Activated naive CD8-positive, alpha-beta T cell (primary cell): ENCODE results near the gene ZNF497.
"Not testable (repeated sequence)": the region's sequence is repeated elsewhere in the genome, so short reads cannot be mapped to it uniquely, and the experiment has no call there.

ENCODE experiments used
- H3K27ac Mint-ChIP-seq: one replicate; pipeline ENCODE4 v1.8.0; 2021; ENCODE audit warnings: mixed read lengths
- H3K27me3 Mint-ChIP-seq: one replicate; pipeline ENCODE4 v1.8.0; 2021; ENCODE audit warnings: mixed read lengths
- H3K36me3 Mint-ChIP-seq: one replicate; pipeline ENCODE4 v1.8.0; 2021; ENCODE audit warnings: mixed read lengths
- H3K4me1 Mint-ChIP-seq: one replicate; pipeline ENCODE4 v1.8.0; 2021; ENCODE audit warnings: low read depth, mixed read lengths
- H3K4me3 Mint-ChIP-seq: one replicate; pipeline ENCODE4 v1.8.0; 2021; ENCODE audit warnings: mild to moderate bottlenecking, mixed read lengths
- H3K9me3 Mint-ChIP-seq: one replicate; pipeline ENCODE4 v1.8.0; 2021; ENCODE audit warnings: low read depth, mixed read lengths

Gene ZNF497

GRCh38 chr19:58326501-58326913, 36.0 kb downstream of the ZNF497 start:
- H3K4me1 Mint-ChIP-seq = peaks cover 4% of the 10 kb centered on the region
- no peak overlapping the region for H3K4me3 Mint-ChIP-seq
- H3K9me3 Mint-ChIP-seq = no peaks in the 10 kb centered on the region
- H3K27ac Mint-ChIP-seq = no peak overlapping the region
- H3K27me3 Mint-ChIP-seq = no peaks in the 10 kb centered on the region
- peaks cover 8% of the 10 kb centered on the region for H3K36me3 Mint-ChIP-seq

DNA sequence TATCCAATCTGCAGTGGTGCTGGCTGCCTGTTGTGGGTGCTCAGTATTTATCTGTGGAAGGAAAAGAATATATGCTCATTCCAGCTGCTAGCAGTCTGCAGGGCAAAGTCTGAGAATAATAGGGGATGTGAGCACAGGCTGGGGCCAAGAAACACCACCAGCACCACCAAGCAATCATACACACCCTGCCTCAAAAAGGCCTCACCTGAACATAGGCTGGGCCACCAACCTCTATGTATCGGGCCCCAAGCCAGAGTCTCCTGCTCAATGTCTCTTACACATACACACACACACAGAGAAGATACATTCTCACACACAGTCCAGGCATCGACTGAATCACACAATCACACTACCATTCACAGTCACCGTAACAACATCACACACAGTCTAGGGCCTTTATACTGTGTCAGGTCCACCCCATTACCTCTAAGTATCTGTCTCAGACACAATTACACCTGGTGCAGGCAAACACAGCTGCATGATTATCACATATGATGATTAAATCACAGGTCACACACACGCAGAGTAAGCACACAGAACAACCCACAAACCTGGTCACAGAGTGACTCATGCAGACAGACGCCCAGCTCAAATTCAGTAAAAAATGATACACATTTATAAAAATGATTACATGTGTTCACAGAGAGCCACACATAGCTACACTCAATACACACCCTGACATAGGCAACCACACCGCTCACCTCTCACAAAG, 37.1 kb downstream of the ZNF497 start:
- Mint-ChIP-seq H3K4me3 (no peak overlapping the region), H3K9me3 (no peaks in the 10 kb centered on the region), H3K4me1 (peaks cover 4% of the 10 kb centered on the region), H3K27me3 (no peaks in the 10 kb centered on the region), H3K27ac (no peak overlapping the region), H3K36me3 (peaks cover 9% of the 10 kb centered on the region)

DNA sequence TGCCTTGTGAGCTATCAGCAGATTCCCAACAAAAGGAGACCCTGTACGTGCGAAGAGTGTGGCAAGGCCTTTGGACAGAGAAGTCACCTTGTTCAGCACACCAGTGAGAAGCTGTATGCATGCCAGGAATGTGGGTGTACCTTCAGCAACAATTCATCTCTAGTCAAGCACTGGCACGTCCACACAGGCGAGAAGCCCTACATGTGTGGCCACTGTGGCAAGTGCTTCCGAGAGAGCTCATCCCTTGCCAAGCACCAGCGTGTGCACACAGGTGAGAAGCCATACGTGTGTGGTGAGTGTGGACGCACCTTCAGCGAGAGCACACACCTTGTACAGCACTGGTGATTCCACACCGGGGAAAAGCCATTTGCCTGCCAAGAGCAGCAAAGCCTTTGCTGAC, 43.3 kb downstream of the ZNF497 start:
- H3K27ac Mint-ChIP-seq = no peak overlapping the region

DNA sequence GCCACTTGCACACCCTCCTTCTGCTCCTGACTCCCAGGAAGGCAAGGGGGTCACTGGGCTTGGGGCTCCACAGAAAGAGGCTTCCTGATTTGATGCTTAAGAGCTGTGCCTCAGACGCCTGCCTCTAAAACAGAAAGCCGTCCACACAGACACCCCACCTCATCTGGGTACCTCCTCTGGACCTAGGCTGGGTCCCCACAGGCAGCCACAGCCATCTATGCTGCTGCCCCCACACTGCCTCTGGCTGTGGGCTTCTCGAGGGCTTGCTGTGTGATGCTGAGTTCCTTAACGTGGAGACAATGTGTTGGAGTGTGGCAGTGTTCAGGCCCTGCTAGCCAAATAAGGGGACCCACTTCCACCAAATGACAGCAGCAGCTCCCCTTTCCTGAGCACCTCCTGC, 44.3 kb downstream of the ZNF497 start:
- Mint-ChIP-seq H3K4me3 (no peak overlapping the region), H3K36me3 (peaks cover 16% of the 10 kb centered on the region), H3K27ac (no peak overlapping the region), H3K27me3 (no peaks in the 10 kb centered on the region), H3K9me3 (no peaks in the 10 kb centered on the region), H3K4me1 (no peaks in the 10 kb centered on the region)

More for the DNA sequence above, 43.3 kb downstream of the ZNF497 start:
- Mint-ChIP-seq H3K9me3 (no peaks in the 10 kb centered on the region), H3K4me1 (peaks cover 2% of the 10 kb centered on the region), H3K27me3 (no peaks in the 10 kb centered on the region), H3K4me3 (no peak overlapping the region), H3K36me3 (peaks cover 19% of the 10 kb centered on the region)

DNA sequence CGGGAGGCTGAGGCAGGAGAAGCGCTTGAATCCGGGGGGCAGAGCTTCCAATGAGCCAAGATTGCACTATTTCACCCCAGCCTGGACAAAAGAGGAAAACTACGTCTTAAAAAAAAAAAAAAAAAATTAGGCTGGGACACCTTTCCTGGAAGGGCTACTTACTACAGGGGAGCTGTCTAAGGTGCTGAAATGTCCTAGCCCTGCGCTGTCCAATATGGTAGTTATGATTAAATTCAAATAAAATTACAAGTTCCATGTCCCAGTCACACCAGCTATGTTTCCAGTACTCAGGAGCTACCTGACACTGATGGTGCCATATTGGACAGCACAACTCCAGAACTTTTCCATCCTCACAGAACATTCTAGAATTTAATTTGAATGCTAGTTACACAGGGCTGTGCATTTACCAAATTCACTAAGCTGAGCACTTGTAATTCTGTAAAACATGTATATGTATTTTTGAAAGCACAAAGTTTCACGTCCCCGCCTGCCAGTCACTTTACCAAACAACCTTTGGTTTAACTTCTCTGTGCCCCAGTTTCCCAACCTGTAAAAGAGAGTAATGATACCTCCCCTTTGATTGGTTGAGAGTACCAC, 45.0 kb downstream of the ZNF497 start:
- H3K9me3 Mint-ChIP-seq = no peaks in the 10 kb centered on the region
- no peak overlapping the region for H3K4me3 Mint-ChIP-seq
- no peak overlapping the region for H3K27ac Mint-ChIP-seq
- no peaks in the 10 kb centered on the region for H3K27me3 Mint-ChIP-seq
- peaks cover 18% of the 10 kb centered on the region for H3K36me3 Mint-ChIP-seq
- no peaks in the 10 kb centered on the region for H3K4me1 Mint-ChIP-seq

DNA sequence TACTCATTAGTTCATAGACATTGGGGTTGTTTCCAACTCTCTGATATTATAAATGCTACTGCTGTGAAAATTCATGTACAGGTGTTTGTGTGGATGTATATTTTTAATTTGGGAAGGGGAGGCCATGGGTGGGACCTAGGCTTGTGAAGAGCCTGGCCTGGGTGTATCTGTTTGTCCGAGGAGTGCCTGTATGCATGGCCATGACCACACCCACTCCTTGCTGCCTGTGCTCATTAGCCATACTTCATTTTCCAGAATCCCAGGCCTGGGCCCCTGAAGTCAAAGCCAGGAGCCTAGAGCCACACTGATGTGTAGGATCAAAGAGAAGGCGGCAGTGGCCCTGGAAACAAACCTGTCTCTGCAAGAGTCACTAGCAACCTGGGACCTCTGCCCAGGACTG, 47.0 kb downstream of the ZNF497 start:
- Mint-ChIP-seq H3K4me3 (no peak overlapping the region), H3K4me1 (peaks cover 3% of the 10 kb centered on the region), H3K27ac (no peak overlapping the region), H3K27me3 (no peaks in the 10 kb centered on the region), H3K36me3 (peaks cover 26% of the 10 kb centered on the region), H3K9me3 (no peaks in the 10 kb centered on the region)

- H3K4me1 Mint-ChIP-seq = peaks cover 29% of the 10 kb centered on the region
- H3K27ac Mint-ChIP-seq = no peak overlapping the region
- no peaks in the 10 kb centered on the region for H3K9me3 Mint-ChIP-seq
- no peak overlapping the region for H3K4me3 Mint-ChIP-seq
- H3K27me3 Mint-ChIP-seq = no peaks in the 10 kb centered on the region
- peaks cover 39% of the 10 kb centered on the region for H3K36me3 Mint-ChIP-seq
These were observed 51.1 kb downstream of the ZNF497 start for GRCh38 chr19:58311345-58311865.

- not testable (repeated sequence) for H3K27me3 Mint-ChIP-seq, H3K9me3 Mint-ChIP-seq, H3K4me3 Mint-ChIP-seq, H3K27ac Mint-ChIP-seq
- Mint-ChIP-seq H3K4me1 (peaks cover 36% of the 10 kb centered on the region), H3K36me3 (peaks cover 39% of the 10 kb centered on the region)
These were observed 51.9 kb downstream of the ZNF497 start for GRCh38 chr19:58310685-58311084.

DNA sequence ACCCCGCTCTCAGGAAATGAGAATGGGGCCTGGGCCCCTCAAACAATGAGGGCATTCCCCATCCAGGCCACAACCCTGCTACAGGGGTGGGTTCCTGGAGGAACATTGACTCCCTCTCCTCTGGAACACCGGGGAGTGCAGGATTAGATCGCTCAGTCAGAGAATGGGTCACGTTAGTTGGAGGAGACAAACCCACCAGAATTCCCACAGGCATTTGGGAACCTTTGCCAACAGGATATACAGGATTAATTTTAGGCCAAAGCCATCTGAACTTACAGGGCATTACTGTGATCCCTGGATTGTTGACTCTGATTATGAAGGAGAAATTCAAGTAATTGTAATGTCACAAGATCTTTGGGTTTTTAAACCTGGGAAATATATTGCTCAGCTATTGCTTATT, 54.8 kb downstream of the ZNF497 start:
- H3K9me3 Mint-ChIP-seq = no peaks in the 10 kb centered on the region
- peaks cover 50% of the 10 kb centered on the region for H3K4me1 Mint-ChIP-seq
- no peaks in the 10 kb centered on the region for H3K27me3 Mint-ChIP-seq
- peak overlapping the region; percentile 33 for H3K4me3 Mint-ChIP-seq
- H3K27ac Mint-ChIP-seq = no peak overlapping the region
- peaks cover 28% of the 10 kb centered on the region for H3K36me3 Mint-ChIP-seq

GRCh38 chr19:58305932-58306323, 56.6 kb downstream of the ZNF497 start:
- Mint-ChIP-seq H3K4me3 (peak overlapping the region; percentile 96), H3K9me3 (no peaks in the 10 kb centered on the region), H3K27me3 (no peaks in the 10 kb centered on the region), H3K4me1 (peaks cover 47% of the 10 kb centered on the region), H3K27ac (peak overlapping the region; percentile 98), H3K36me3 (peaks cover 24% of the 10 kb centered on the region)

DNA sequence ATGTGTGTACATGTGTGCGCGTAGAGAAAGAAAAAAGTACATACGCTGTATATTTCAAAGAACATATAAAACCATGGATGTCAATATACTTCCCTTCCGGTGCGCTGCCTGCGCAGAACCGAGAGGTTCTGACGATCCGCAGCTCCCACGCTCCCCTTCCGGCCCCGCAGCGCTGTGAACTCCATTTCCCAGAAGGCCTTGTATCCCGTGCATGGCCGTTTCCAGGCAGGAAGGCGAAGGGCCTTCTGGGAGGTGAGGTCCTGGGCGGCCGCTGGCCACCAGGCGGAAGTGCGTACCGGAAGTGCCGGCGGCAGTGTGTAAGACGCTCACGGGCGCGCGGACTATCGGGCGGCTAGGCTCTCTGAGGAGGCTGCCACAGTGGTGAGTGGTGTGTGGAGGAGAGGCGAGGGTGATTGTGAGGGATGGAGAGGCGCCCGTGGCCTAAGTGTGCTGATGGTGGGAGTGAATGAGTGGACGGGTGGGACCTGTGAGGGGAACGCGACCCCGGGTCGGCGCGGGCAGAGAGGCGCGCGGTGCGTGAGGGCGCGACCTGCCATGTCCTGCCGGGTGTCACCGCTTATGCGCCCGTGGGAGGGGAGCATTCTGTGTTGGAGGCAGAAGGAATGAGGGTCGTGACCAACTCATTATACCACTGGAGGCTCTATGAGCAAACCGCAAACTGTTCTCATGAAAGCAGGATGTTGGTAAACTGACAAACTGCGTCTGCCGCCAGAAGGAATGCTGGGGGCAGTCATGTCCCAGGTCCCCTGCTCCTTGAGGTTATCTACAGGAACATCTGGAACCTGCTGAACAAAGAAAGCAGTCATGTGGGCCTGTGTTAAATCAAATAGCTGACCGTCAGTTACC, 57.3 kb downstream of the ZNF497 start, which contains the start of gene ERVK3-1:
Gene ERVK3-1 (plus strand): TSS at position 313 of the 867 bp plus-strand sequence. CDS start 6,792 bp downstream, outside the sequence.
- Mint-ChIP-seq H3K4me1 (peaks cover 47% of the 10 kb centered on the region), H3K27ac (peak within 1 kb of the TSS; percentile 98), H3K4me3 (peak within 1 kb of the TSS; percentile 96), H3K27me3 (no peaks in the 10 kb centered on the region), H3K36me3 (peaks cover 25% of the 10 kb centered on the region), H3K9me3 (no peaks in the 10 kb centered on the region)

DNA sequence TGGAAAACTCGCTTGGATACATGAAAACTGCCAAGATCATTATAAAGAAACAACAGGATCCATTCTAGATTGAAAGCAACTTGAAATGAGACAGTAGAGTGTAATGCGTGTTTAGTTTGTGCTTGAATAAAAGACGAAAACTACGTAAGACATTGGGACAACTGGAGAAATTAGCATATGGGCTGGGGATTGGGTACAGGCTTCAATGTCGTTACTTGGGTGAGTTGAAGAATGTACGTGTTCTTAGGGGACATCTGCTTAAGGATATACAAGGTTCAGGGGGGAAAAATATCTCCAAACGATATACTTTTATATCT, 57.8 kb downstream of the ZNF497 start:
- Mint-ChIP-seq H3K27ac (peak overlapping the region; percentile 98), H3K4me1 (peaks cover 48% of the 10 kb centered on the region), H3K9me3 (no peaks in the 10 kb centered on the region), H3K4me3 (peak overlapping the region; percentile 96), H3K36me3 (peaks cover 26% of the 10 kb centered on the region), H3K27me3 (no peaks in the 10 kb centered on the region)
